GM23338 (cell line): ENCODE data around the gene SAMD4A. TPM values are rescaled to one million over a fixed set of nuclear protein-coding genes. Genes with fewer than 3 reads are reported as not detected.

Experiments
- ATAC-seq: fragments of 200-7000 bp; cut with Tn5 transposase; 3 replicates; pipeline ENCODE4 v1.9.1; 2020
- DNase-seq: peaks from one replicate; pipeline ENCODE4 v3.0.0-alpha.2; 2015; ENCODE audit warnings: low spot score
- H2AFZ ChIP-seq: fragments of 200-600 bp; sonication (generic); 2 replicates; pipeline ENCODE4 v1.8.0; 2016; ENCODE audit warnings: antibody characterized with exemption, mild to moderate bottlenecking, moderate library complexity
- H3F3A ChIP-seq: fragments of 200-600 bp; sonication (generic); replicated peaks from 2 replicates; pipeline ENCODE4 v1.8.0; 2017; ENCODE audit warnings: antibody characterized with exemption, mixed run types, low read depth
- H3K27ac ChIP-seq: fragments of 200-600 bp; sonication (generic); 2 replicates; pipeline ENCODE4 v1.6.1; 2016; ENCODE audit warnings: low read depth
- H3K27me3 ChIP-seq: fragments of 200-600 bp; sonication (generic); 2 replicates; pipeline ENCODE4 v1.8.0; 2016; ENCODE audit warnings: mild to moderate bottlenecking, mixed run types, moderate library complexity; ENCODE audit not compliant: insufficient read depth
- H3K36me3 ChIP-seq: fragments of 200-600 bp; sonication (generic); 2 replicates; pipeline ENCODE4 v1.8.0; 2016; ENCODE audit warnings: mild to moderate bottlenecking; ENCODE audit not compliant: insufficient read depth
- H3K4me1 ChIP-seq: fragments of 200-600 bp; sonication (generic); 2 replicates; pipeline ENCODE4 v1.8.0; 2016; ENCODE audit warnings: mild to moderate bottlenecking, moderate library complexity; ENCODE audit not compliant: insufficient read depth
- H3K4me2 ChIP-seq: fragments of 200-600 bp; sonication (generic); 2 replicates; pipeline ENCODE4 v1.7.1; 2017; ENCODE audit warnings: mixed run types
- H3K4me3 ChIP-seq: fragments of 200-600 bp; sonication (generic); 2 replicates; pipeline ENCODE4 v1.6.1; 2016; ENCODE audit warnings: mixed run types
- H3K79me2 ChIP-seq: fragments of 200-600 bp; sonication (generic); replicated peaks from 2 replicates; pipeline ENCODE4 v1.8.0; 2017; ENCODE audit warnings: mild to moderate bottlenecking; ENCODE audit not compliant: insufficient read depth
- H3K9me2 ChIP-seq: fragments of 200-600 bp; sonication (generic); 2 replicates; pipeline ENCODE4 v1.8.0; 2017; ENCODE audit not compliant: insufficient read depth
- H4K20me1 ChIP-seq: fragments of 200-600 bp; sonication (generic); replicated peaks from 2 replicates; pipeline ENCODE4 v1.8.0; 2017; ENCODE audit warnings: mild to moderate bottlenecking; ENCODE audit not compliant: insufficient read depth
- H3K27ac Mint-ChIP-seq: 2 replicates; pipeline ENCODE4 v1.8.0; 2020; ENCODE audit warnings: inconsistent platforms, mild to moderate bottlenecking, moderate library complexity, mixed read lengths
- H3K27me3 Mint-ChIP-seq: 3 replicates; pipeline ENCODE4 v1.8.0; 2022; ENCODE audit warnings: low read depth, mild to moderate bottlenecking, moderate library complexity, mixed read lengths, inconsistent platforms; ENCODE audit not compliant: insufficient read depth, poor library complexity
- H3K36me3 Mint-ChIP-seq: 3 replicates; pipeline ENCODE4 v1.8.0; 2021; ENCODE audit warnings: low read depth, mild to moderate bottlenecking, inconsistent platforms, moderate library complexity, mixed read lengths
- H3K4me1 Mint-ChIP-seq: 3 replicates; pipeline ENCODE4 v1.8.0; 2020; ENCODE audit warnings: mild to moderate bottlenecking, inconsistent platforms, mixed read lengths
- H3K4me3 Mint-ChIP-seq: 3 replicates; pipeline ENCODE4 v1.8.0; 2021; ENCODE audit warnings: moderate library complexity, mild to moderate bottlenecking, inconsistent platforms, mixed read lengths
- H3K9me3 Mint-ChIP-seq: 3 replicates; pipeline ENCODE4 v1.8.0; 2020; ENCODE audit warnings: moderate library complexity, mild to moderate bottlenecking, inconsistent platforms, mixed read lengths
- CREB1 ChIP-seq: fragments of 250-450 bp; sonication (Bioruptor Pico); IDR thresholded peaks from 2 replicates; pipeline ENCODE4 v1.5.0; 2020; ENCODE audit warnings: low read depth, mild to moderate bottlenecking, moderate library complexity
- JUNB ChIP-seq: IDR thresholded peaks from one replicate; pipeline ENCODE4 v1.6.1; 2016; ENCODE audit warnings: antibody characterized with exemption; ENCODE audit not compliant: unreplicated experiment
- NANOG ChIP-seq: IDR thresholded peaks from 2 replicates; pipeline ENCODE4 v1.6.1; 2016; ENCODE audit warnings: antibody characterized with exemption, borderline replicate concordance
- STAT1 ChIP-seq: IDR thresholded peaks from one replicate; pipeline ENCODE4 v1.6.1; 2016; ENCODE audit warnings: antibody characterized with exemption; ENCODE audit not compliant: unreplicated experiment
- polyA plus RNA-seq: library from polyadenylated mRNA; unstranded; fragments of >200 nt; fragmentation: Nextera tagmentation; extraction: Ambion mirVana; gene quantifications from 2 replicates; pipeline ENCODE4 v1.2.1, GENCODE V29; 2016
- total RNA-seq: library from RNA; depleted of rRNA; stranded (reverse); fragments of >200 nt; shearing (Covaris generic); gene quantifications from 2 replicates; pipeline ENCODE4 v1.2.3, GENCODE V29; 2014
- TF ChIP-seq, protein P1 (sequence below): IDR thresholded peaks from one replicate; pipeline ENCODE4 v1.6.1; 2018; ENCODE audit warnings: antibody characterized with exemption; ENCODE audit not compliant: unreplicated experiment
- TF ChIP-seq, protein P2 (sequence below), 2 experiments: fragments of 200-600 bp in 1 of 2; sonication (generic) in 1 of 2; conservative IDR thresholded peaks; 2 replicates each; pipeline versions ENCODE4 v1.5.1 to v1.6.1; 2016 to 2017; ENCODE audit warnings: antibody characterized with exemption in 2 of 2, low read depth in 2 of 2, mild to moderate bottlenecking in 2 of 2, moderate library complexity in 1 of 2
- TF ChIP-seq, protein P3 (sequence below): fragments of 250-450 bp; sonication (Bioruptor Pico); IDR thresholded peaks from 2 replicates; pipeline ENCODE4 v1.5.0; 2020; ENCODE audit warnings: mild to moderate bottlenecking, moderate library complexity

SAMD4A gene
- total and polyA plus RNA-seq, 2 experiments from 2014 or later = 1.6 to 6.9 TPM

DNA sequence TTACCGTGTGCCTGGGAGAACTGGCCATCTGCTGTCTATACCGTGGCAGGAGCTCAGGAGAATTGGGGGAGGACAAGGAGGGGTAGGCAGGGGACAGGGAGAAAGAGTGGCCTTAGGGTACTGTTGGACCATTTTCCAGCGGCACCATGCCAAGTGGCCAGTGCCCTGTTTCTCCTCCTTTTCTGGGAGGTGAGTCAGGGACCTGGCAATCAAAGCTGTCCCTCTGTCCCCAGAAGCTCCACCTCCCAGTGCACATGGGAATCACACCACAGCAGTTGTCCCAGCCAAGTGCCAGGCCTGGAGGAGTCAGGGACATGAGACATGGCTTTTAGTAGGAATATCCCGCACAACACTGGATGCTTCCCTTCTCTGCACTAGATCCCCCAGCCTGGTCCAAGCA is 217.7 kb downstream of the SAMD4A start (continued):
- TF ChIP-seq, protein P1, sequence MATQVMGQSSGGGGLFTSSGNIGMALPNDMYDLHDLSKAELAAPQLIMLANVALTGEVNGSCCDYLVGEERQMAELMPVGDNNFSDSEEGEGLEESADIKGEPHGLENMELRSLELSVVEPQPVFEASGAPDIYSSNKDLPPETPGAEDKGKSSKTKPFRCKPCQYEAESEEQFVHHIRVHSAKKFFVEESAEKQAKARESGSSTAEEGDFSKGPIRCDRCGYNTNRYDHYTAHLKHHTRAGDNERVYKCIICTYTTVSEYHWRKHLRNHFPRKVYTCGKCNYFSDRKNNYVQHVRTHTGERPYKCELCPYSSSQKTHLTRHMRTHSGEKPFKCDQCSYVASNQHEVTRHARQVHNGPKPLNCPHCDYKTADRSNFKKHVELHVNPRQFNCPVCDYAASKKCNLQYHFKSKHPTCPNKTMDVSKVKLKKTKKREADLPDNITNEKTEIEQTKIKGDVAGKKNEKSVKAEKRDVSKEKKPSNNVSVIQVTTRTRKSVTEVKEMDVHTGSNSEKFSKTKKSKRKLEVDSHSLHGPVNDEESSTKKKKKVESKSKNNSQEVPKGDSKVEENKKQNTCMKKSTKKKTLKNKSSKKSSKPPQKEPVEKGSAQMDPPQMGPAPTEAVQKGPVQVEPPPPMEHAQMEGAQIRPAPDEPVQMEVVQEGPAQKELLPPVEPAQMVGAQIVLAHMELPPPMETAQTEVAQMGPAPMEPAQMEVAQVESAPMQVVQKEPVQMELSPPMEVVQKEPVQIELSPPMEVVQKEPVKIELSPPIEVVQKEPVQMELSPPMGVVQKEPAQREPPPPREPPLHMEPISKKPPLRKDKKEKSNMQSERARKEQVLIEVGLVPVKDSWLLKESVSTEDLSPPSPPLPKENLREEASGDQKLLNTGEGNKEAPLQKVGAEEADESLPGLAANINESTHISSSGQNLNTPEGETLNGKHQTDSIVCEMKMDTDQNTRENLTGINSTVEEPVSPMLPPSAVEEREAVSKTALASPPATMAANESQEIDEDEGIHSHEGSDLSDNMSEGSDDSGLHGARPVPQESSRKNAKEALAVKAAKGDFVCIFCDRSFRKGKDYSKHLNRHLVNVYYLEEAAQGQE = no peak
- TF ChIP-seq STAT1 = no peak
- TF ChIP-seq JUNB = no peak

DNA sequence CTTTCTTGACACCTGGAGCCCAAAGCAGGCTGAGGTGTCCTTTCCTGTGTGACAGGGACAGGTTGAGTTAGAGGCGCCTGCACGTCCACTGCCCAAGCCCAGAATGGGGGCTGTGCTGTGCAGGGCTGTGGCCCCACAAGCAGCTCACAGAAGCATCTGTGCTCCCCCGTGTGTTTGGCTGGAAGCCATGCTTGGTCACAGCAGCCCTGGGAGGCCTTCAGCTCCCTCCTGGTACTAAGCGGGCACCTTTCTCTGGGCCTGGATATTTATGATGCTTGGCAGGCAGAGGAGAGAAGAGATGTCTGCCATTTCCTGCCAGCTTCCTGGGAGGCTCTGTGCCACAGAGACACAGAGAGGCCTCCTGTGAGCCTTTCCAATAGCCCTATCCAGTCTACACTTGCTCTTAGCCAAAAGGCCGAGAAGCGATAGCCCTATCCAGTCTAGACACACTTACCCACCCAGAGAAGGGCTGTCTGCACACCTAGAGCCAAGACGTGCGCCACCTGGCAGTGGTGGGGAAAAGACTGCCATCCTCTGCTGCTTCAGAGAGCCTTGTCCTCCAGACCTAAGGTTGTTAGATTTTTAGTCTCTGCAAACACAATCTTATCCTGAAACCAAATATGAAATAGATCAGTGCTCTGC is 218.3 kb downstream of the SAMD4A start:
- peaks cover 8% of the 10 kb centered on the region for H3K4me1 Mint-ChIP-seq
- 0 out of 2 replicates have a peak, but pooled peaks cover 3% of the 10 kb centered on the region for H3K9me2 ChIP-seq
- no peak overlapping the region for H3K4me2 ChIP-seq
- no peaks in the 10 kb centered on the region for H4K20me1 ChIP-seq
- no peaks in the 10 kb centered on the region for H3F3A ChIP-seq
- ATAC-seq (no peak), DNase-seq (no peak)
- no peaks in the 10 kb centered on the region for H3K9me3 Mint-ChIP-seq
- no peaks in the 10 kb centered on the region for H3K4me1 ChIP-seq
- H3K27ac Mint-ChIP-seq = no peak overlapping the region
- H3K27me3 ChIP-seq = no peaks in the 10 kb centered on the region
- H3K79me2 ChIP-seq = no peaks in the 10 kb centered on the region
- H3K27ac ChIP-seq = no peak overlapping the region
- peaks cover 3% of the 10 kb centered on the region for H3K27me3 Mint-ChIP-seq
- H3K36me3 ChIP-seq = no peaks in the 10 kb centered on the region
- H3K36me3 Mint-ChIP-seq = no peaks in the 10 kb centered on the region
- no peak overlapping the region for H2AFZ ChIP-seq
- H3K4me3 ChIP-seq = no peak overlapping the region
- no peak overlapping the region for H3K4me3 Mint-ChIP-seq
- no peak for TF ChIP-seq NANOG
- no peak for TF ChIP-seq STAT1
- TF ChIP-seq, protein P2, sequence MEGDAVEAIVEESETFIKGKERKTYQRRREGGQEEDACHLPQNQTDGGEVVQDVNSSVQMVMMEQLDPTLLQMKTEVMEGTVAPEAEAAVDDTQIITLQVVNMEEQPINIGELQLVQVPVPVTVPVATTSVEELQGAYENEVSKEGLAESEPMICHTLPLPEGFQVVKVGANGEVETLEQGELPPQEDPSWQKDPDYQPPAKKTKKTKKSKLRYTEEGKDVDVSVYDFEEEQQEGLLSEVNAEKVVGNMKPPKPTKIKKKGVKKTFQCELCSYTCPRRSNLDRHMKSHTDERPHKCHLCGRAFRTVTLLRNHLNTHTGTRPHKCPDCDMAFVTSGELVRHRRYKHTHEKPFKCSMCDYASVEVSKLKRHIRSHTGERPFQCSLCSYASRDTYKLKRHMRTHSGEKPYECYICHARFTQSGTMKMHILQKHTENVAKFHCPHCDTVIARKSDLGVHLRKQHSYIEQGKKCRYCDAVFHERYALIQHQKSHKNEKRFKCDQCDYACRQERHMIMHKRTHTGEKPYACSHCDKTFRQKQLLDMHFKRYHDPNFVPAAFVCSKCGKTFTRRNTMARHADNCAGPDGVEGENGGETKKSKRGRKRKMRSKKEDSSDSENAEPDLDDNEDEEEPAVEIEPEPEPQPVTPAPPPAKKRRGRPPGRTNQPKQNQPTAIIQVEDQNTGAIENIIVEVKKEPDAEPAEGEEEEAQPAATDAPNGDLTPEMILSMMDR (conservative IDR thresholded peaks at IDR 0.05; ENCODE audit: low read depth in 2 of 2) = no peak
- TF ChIP-seq, protein P1 = no peak
- TF ChIP-seq CREB1 (CRISPR knock-in tag) = no peak
- TF ChIP-seq, protein P3, sequence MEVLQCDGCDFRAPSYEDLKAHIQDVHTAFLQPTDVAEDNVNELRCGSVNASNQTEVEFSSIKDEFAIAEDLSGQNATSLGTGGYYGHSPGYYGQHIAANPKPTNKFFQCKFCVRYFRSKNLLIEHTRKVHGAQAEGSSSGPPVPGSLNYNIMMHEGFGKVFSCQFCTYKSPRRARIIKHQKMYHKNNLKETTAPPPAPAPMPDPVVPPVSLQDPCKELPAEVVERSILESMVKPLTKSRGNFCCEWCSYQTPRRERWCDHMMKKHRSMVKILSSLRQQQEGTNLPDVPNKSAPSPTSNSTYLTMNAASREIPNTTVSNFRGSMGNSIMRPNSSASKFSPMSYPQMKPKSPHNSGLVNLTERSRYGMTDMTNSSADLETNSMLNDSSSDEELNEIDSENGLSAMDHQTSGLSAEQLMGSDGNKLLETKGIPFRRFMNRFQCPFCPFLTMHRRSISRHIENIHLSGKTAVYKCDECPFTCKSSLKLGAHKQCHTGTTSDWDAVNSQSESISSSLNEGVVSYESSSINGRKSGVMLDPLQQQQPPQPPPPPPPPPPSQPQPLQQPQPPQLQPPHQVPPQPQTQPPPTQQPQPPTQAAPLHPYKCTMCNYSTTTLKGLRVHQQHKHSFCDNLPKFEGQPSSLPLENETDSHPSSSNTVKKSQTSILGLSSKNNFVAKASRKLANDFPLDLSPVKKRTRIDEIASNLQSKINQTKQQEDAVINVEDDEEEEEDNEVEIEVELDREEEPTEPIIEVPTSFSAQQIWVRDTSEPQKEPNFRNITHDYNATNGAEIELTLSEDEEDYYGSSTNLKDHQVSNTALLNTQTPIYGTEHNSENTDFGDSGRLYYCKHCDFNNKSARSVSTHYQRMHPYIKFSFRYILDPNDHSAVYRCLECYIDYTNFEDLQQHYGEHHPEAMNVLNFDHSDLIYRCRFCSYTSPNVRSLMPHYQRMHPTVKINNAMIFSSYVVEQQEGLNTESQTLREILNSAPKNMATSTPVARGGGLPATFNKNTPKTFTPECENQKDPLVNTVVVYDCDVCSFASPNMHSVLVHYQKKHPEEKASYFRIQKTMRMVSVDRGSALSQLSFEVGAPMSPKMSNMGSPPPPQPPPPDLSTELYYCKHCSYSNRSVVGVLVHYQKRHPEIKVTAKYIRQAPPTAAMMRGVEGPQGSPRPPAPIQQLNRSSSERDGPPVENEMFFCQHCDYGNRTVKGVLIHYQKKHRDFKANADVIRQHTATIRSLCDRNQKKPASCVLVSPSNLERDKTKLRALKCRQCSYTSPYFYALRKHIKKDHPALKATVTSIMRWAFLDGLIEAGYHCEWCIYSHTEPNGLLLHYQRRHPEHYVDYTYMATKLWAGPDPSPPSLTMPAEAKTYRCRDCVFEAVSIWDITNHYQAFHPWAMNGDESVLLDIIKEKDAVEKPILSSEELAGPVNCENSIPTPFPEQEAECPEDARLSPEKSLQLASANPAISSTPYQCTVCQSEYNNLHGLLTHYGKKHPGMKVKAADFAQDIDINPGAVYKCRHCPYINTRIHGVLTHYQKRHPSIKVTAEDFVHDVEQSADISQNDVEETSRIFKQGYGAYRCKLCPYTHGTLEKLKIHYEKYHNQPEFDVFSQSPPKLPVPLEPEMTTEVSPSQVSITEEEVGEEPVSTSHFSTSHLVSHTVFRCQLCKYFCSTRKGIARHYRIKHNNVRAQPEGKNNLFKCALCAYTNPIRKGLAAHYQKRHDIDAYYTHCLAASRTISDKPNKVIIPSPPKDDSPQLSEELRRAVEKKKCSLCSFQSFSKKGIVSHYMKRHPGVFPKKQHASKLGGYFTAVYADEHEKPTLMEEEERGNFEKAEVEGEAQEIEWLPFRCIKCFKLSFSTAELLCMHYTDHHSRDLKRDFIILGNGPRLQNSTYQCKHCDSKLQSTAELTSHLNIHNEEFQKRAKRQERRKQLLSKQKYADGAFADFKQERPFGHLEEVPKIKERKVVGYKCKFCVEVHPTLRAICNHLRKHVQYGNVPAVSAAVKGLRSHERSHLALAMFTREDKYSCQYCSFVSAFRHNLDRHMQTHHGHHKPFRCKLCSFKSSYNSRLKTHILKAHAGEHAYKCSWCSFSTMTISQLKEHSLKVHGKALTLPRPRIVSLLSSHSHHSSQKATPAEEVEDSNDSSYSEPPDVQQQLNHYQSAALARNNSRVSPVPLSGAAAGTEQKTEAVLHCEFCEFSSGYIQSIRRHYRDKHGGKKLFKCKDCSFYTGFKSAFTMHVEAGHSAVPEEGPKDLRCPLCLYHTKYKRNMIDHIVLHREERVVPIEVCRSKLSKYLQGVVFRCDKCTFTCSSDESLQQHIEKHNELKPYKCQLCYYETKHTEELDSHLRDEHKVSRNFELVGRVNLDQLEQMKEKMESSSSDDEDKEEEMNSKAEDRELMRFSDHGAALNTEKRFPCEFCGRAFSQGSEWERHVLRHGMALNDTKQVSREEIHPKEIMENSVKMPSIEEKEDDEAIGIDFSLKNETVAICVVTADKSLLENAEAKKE (CRISPR knock-in tag) = no peak
